OCI-LY3 (cell line): ENCODE data around the gene DOCK8.
"Not testable (repeated sequence)": the region's sequence is repeated elsewhere in the genome, so short reads cannot be mapped to it uniquely, and the experiment has no call there.

ENCODE experiments used
- H2AFZ ChIP-seq: fragments of 200-600, 300-600 bp; shearing (Covaris generic); 2 replicates; pipeline ENCODE4 v1.6.0; 2014; ENCODE audit warnings: antibody characterized with exemption, low read depth, low read length
- H3K27ac ChIP-seq: fragments of 200-600, 300-600 bp; sonication (generic); 2 replicates; pipeline ENCODE4 v1.5.1; 2014; ENCODE audit warnings: mild to moderate bottlenecking, low read length, moderate library complexity, mixed read lengths
- H3K27me3 ChIP-seq: fragments of 200-600, 300-600 bp; sonication (generic); 2 replicates; pipeline ENCODE4 v1.6.1; 2014; ENCODE audit warnings: low read depth, low read length, mixed read lengths
- H3K36me3 ChIP-seq: fragments of 200-600, 300-600 bp; sonication (generic); replicated peaks from 2 replicates; pipeline ENCODE3; 2014; ENCODE audit warnings: low read depth, low read length, mixed read lengths
- H3K4me1 ChIP-seq: fragments of 300-600, 200-600 bp; sonication (generic); 2 replicates; pipeline ENCODE4 v1.6.1; 2014; ENCODE audit warnings: low read length, mixed read lengths
- H3K4me2 ChIP-seq: fragments of 200-600, 300-600 bp; sonication (generic); 2 replicates; pipeline ENCODE4 v1.6.1; 2014; ENCODE audit warnings: low read length, mixed read lengths
- H3K4me3 ChIP-seq: fragments of 300-600, 200-600 bp; sonication (generic); 2 replicates; pipeline ENCODE4 v1.5.1; 2014; ENCODE audit warnings: antibody characterized with exemption, mild to moderate bottlenecking, low read length, moderate library complexity
- H3K79me2 ChIP-seq: fragments of 300-600, 200-600 bp; shearing (Covaris generic); 2 replicates; pipeline ENCODE4 v1.6.1; 2014; ENCODE audit warnings: mild to moderate bottlenecking, low read length, mixed read lengths
- H3K9ac ChIP-seq: fragments of 300-600, 200-600 bp; shearing (Covaris generic); 2 replicates; pipeline ENCODE4 v1.6.0; 2014; ENCODE audit warnings: mild to moderate bottlenecking, low read length, moderate library complexity
- H3K9me3 ChIP-seq: fragments of 200-600, 300-600 bp; shearing (Covaris generic); 2 replicates; pipeline ENCODE4 v1.6.1; 2014; ENCODE audit warnings: low read length, mixed read lengths; ENCODE audit not compliant: insufficient read depth
- H4K20me1 ChIP-seq: fragments of 200-600, 300-600 bp; sonication (generic); 2 replicates; pipeline ENCODE4 v1.6.1; 2016; ENCODE audit warnings: low read length, mixed read lengths; ENCODE audit not compliant: insufficient read depth
- EZH2phosphoT487 ChIP-seq: fragments of 200-600 bp; shearing (Covaris generic); IDR thresholded peaks from 2 replicates; pipeline ENCODE4 v1.6.1; 2018; ENCODE audit warnings: antibody characterized with exemption, mixed run types, low read depth
- TF ChIP-seq, protein P1 (sequence below): fragments of 200-600, 300-600 bp; sonication (generic); IDR thresholded peaks from 2 replicates; pipeline ENCODE4 v1.5.1; 2014; ENCODE audit warnings: antibody characterized with exemption, low read length, low read depth

Gene DOCK8

DNA sequence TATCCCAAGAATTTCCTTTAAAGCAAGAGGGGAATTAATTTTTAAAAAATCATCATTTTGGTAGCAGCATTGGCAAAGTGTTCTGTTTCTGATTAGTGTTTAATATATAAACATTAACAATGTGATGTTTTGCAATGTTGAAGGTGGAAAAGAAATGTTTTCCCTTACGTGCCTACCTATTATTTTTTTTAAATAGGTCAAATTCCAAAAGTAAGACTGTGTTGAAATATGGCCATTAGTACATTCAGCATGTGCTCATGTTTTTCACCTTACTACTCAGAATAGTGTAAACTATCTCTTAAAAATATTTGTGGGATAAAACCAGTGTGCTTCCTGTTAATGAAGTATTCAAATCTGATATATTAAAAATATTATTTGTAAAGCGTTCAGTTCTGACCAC is 3.3 kb downstream of the DOCK8 start:
- no peaks in the 10 kb centered on the region for H3K36me3 ChIP-seq
- 0 out of 2 replicates have a peak, but pooled peaks cover 10% of the 10 kb centered on the region for H3K27me3 ChIP-seq
- no peaks in the 10 kb centered on the region for H4K20me1 ChIP-seq
- no peak overlapping the region for H3K4me3 ChIP-seq
- no peaks in the 10 kb centered on the region for H3K9me3 ChIP-seq
- no peaks in the 10 kb centered on the region for H3K79me2 ChIP-seq
- TF ChIP-seq, protein P1, sequence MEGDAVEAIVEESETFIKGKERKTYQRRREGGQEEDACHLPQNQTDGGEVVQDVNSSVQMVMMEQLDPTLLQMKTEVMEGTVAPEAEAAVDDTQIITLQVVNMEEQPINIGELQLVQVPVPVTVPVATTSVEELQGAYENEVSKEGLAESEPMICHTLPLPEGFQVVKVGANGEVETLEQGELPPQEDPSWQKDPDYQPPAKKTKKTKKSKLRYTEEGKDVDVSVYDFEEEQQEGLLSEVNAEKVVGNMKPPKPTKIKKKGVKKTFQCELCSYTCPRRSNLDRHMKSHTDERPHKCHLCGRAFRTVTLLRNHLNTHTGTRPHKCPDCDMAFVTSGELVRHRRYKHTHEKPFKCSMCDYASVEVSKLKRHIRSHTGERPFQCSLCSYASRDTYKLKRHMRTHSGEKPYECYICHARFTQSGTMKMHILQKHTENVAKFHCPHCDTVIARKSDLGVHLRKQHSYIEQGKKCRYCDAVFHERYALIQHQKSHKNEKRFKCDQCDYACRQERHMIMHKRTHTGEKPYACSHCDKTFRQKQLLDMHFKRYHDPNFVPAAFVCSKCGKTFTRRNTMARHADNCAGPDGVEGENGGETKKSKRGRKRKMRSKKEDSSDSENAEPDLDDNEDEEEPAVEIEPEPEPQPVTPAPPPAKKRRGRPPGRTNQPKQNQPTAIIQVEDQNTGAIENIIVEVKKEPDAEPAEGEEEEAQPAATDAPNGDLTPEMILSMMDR = no peak
- H3K4me2 ChIP-seq = no peak overlapping the region
- peaks cover 9% of the 10 kb centered on the region for H3K4me1 ChIP-seq
- H2AFZ ChIP-seq = no peak overlapping the region
- no peak overlapping the region for H3K9ac ChIP-seq
- no peak overlapping the region for H3K27ac ChIP-seq

DNA sequence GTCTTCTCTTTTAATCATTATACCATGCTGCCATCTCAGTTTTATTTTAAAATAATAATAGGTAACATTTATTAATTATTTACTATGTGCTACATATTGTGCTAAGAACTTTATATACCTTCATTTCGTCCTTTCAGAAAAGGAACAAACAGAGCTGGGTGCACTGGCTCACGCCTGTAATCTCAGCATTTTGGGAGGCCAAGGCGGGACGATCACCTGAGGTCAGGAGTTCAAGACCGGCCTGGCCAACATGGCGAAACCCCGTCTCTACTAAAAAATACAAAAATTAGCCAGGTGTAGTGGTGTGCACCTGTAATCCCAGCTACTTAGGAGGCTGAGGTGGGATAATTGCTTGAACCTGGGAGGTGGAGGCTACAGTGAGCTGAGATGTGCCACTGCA is 4.4 kb downstream of the DOCK8 start:
- H3K4me3 ChIP-seq, H4K20me1 ChIP-seq, H3K9ac ChIP-seq, H3K4me1 ChIP-seq, H2AFZ ChIP-seq, H3K27me3 ChIP-seq, H3K9me3 ChIP-seq, H3K36me3 ChIP-seq, H3K27ac ChIP-seq, H3K79me2 ChIP-seq, H3K4me2 ChIP-seq: not testable (repeated sequence)

DNA sequence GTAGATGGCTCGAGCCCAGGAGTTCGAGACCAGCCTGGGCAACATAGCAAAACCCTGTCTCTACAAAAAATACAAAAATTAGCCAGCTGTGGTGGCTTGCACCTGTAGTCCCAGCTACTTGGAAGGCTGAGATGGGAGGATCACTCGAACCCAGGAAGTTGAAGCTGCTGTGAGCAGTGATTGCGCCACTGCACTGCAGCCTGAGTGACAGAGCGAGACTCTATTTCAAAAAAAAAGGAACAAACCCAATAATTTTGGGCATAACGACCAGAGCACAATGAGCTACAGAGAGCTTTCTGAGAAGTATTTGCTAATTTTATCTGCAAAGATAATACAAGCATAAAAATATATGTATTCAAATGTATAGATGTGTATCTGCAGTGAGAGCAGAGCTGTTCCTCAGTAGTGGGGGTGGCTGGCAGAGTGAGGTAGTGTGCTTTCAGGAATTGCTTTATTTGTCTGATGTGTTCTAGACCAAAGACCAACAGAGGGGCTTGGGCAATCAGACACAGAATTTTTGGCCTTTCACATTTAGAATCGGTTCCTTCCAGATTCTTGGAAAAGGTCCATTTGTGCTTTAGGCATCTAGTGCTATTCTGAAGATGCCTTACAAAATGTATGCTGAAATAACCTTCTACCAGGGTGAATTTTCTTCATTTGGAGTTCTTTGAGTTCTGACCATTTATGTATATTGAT is 5.2 kb downstream of the DOCK8 start:
- H3K27ac ChIP-seq = no peak overlapping the region
- no peak overlapping the region for H3K9ac ChIP-seq
- no peak overlapping the region for H3K4me2 ChIP-seq
- 0 out of 2 replicates have a peak, but pooled peaks cover 10% of the 10 kb centered on the region for H3K27me3 ChIP-seq
- no peaks in the 10 kb centered on the region for H3K36me3 ChIP-seq
- no peak overlapping the region for H3K4me3 ChIP-seq
- peaks cover 6% of the 10 kb centered on the region for H3K4me1 ChIP-seq
- TF ChIP-seq EZH2phosphoT487 = no peak
- TF ChIP-seq, protein P1 = no peak
- no peaks in the 10 kb centered on the region for H4K20me1 ChIP-seq
- no peaks in the 10 kb centered on the region for H3K9me3 ChIP-seq
- no peak overlapping the region for H2AFZ ChIP-seq
- no peaks in the 10 kb centered on the region for H3K79me2 ChIP-seq

DNA sequence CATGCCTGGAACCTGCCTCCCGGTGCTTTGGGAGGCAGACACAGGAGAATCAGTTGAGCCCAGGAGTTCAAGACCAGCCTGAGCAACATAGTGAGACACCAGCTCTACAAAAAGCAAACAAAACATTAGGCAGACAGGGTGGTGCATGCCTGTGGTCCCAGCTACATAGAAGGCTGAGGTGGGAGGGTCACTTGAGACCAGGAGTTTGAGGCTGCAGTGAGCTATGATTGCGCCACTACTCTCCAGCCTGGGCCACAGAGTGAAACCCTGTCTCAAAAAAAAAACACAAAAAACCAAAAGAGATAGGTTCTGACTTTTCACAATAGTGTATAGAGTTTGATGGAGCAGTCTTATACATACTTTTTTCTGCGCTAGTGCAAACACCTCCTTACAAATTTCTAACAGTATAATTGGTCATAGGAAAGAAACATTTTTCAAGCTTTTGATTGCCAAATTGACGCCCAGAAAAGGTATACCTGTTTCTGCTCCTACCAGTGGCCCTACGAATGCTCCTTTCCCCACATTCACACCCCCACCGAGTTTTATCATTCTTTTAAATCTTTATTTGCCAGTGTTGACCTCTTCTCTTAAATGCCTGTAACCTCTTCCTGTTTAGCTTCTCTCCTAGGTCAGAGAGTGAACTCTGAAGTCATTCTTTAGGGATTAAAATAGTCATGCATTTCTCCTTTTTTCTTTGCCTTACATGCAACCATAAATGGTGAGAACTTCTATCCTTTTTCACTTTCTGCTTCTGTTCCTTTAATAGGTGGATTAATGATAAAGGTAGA is 7.5 kb downstream of the DOCK8 start:
- TF ChIP-seq, protein P1 = no peak
- TF ChIP-seq EZH2phosphoT487 = no peak
- no peaks in the 10 kb centered on the region for H3K4me1 ChIP-seq
- H2AFZ ChIP-seq = no peak overlapping the region
- no peaks in the 10 kb centered on the region for H3K9me3 ChIP-seq
- H3K4me2 ChIP-seq = no peak overlapping the region
- no peaks in the 10 kb centered on the region for H3K36me3 ChIP-seq
- no peak overlapping the region for H3K27ac ChIP-seq
- H3K4me3 ChIP-seq = no peak overlapping the region
- no peaks in the 10 kb centered on the region for H4K20me1 ChIP-seq
- H3K79me2 ChIP-seq = no peaks in the 10 kb centered on the region
- no peaks in the 10 kb centered on the region for H3K27me3 ChIP-seq
- H3K9ac ChIP-seq = no peak overlapping the region
